Liver (tissue), 3 donors: ENCODE results near the gene FOXF2.

Source experiments
- FOXA1 ChIP-seq: IDR thresholded peaks from 2 replicates; pipeline ENCODE4 v1.6.1; 2016; ENCODE audit warnings: antibody characterized with exemption
- GABPA ChIP-seq, 2 donors: IDR thresholded peaks in 1 of 2; conservative IDR thresholded peaks in 1 of 2; 2 replicates each; pipeline ENCODE4 v1.6.1; 2016; ENCODE audit warnings: antibody characterized with exemption in 2 of 2, mild to moderate bottlenecking in 1 of 2, moderate library complexity in 1 of 2
- HNF4A ChIP-seq, 2 donors: conservative IDR thresholded peaks; 2 replicates each; pipeline ENCODE4 v1.6.1; 2016; ENCODE audit warnings: antibody characterized with exemption in 2 of 2, mild to moderate bottlenecking in 2 of 2
- HNF4G ChIP-seq: IDR thresholded peaks from 2 replicates; pipeline ENCODE4 v1.6.1; 2016; ENCODE audit warnings: antibody characterized with exemption
- JUND ChIP-seq, 2 donors: IDR thresholded peaks; 2 replicates each; pipeline ENCODE4 v1.6.1; 2016; ENCODE audit warnings: antibody characterized with exemption in 2 of 2
- RAD21 ChIP-seq, 2 donors: IDR thresholded peaks; 2 replicates each; pipeline ENCODE4 v1.6.1; 2016; ENCODE audit warnings: antibody characterized with exemption in 2 of 2, mild to moderate bottlenecking in 2 of 2
- RXRA ChIP-seq, 2 donors: IDR thresholded peaks; 2 replicates each; pipeline ENCODE4 v1.6.1; 2017 to 2018; ENCODE audit warnings: antibody characterized with exemption in 2 of 2, mild to moderate bottlenecking in 1 of 2
- SP1 ChIP-seq: IDR thresholded peaks from 2 replicates; pipeline ENCODE4 v1.6.1; 2018; ENCODE audit warnings: antibody characterized with exemption, mild to moderate bottlenecking
- TF ChIP-seq, protein P1 (sequence below): fragments of 150-350 bp; IDR thresholded peaks from 2 replicates; pipeline ENCODE4 v1.5.1; 2017; ENCODE audit warnings: improper control_type of control experiment, low read depth, low read length; ENCODE audit not compliant: missing input control
- TF ChIP-seq, protein P2 (sequence below): IDR thresholded peaks from 2 replicates; pipeline ENCODE4 v1.6.1; 2016; ENCODE audit warnings: antibody characterized with exemption
- TF ChIP-seq, protein P3 (sequence below): IDR thresholded peaks from 2 replicates; pipeline ENCODE4 v1.6.1; 2016; ENCODE audit warnings: antibody characterized with exemption
- TF ChIP-seq, protein P4 (sequence below): IDR thresholded peaks from 2 replicates; pipeline ENCODE4 v1.6.1; 2016; ENCODE audit warnings: antibody characterized with exemption
- donor health status: healthy.
- donor health status: healthy.

DNA sequence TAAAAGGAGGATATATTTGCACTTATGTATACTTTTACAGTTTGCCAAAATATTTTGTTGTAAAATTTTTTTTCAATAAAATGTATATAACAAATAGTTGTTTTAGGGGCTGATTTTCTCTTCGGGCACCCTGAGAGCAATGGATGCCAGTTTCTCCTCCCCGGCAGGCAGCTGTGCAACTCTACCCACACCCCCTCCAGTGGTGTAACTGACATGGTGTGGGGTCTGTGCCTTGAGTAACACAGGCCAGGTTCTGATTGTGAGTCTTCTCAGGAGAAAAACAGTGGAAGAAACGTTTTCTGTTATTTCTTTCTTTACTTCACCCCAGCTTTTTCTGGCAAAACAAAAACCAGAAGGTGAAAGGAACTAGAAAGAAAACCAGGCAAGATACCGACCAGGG is 6.1 kb downstream of the FOXF2 start:
- TF ChIP-seq, protein P1, sequence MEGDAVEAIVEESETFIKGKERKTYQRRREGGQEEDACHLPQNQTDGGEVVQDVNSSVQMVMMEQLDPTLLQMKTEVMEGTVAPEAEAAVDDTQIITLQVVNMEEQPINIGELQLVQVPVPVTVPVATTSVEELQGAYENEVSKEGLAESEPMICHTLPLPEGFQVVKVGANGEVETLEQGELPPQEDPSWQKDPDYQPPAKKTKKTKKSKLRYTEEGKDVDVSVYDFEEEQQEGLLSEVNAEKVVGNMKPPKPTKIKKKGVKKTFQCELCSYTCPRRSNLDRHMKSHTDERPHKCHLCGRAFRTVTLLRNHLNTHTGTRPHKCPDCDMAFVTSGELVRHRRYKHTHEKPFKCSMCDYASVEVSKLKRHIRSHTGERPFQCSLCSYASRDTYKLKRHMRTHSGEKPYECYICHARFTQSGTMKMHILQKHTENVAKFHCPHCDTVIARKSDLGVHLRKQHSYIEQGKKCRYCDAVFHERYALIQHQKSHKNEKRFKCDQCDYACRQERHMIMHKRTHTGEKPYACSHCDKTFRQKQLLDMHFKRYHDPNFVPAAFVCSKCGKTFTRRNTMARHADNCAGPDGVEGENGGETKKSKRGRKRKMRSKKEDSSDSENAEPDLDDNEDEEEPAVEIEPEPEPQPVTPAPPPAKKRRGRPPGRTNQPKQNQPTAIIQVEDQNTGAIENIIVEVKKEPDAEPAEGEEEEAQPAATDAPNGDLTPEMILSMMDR: no peak
- TF ChIP-seq HNF4A (conservative IDR thresholded peaks at IDR 0.05) (no peak), FOXA1 (no peak), RAD21 (IDR thresholded peaks at IDR 0.05) (no peak), HNF4G (no peak), SP1 (no peak), RXRA (IDR thresholded peaks at IDR 0.05) (no peak), GABPA (IDR thresholded peaks at IDR 0.05 in 1 of 2, conservative IDR thresholded peaks at IDR 0.05 in 1 of 2) (no peak), JUND (IDR thresholded peaks at IDR 0.05) (no peak)
- TF ChIP-seq, protein P2, sequence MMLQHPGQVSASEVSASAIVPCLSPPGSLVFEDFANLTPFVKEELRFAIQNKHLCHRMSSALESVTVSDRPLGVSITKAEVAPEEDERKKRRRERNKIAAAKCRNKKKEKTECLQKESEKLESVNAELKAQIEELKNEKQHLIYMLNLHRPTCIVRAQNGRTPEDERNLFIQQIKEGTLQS: no peak
- TF ChIP-seq, protein P3, sequence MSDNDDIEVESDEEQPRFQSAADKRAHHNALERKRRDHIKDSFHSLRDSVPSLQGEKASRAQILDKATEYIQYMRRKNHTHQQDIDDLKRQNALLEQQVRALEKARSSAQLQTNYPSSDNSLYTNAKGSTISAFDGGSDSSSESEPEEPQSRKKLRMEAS: no peak
- TF ChIP-seq, protein P4, sequence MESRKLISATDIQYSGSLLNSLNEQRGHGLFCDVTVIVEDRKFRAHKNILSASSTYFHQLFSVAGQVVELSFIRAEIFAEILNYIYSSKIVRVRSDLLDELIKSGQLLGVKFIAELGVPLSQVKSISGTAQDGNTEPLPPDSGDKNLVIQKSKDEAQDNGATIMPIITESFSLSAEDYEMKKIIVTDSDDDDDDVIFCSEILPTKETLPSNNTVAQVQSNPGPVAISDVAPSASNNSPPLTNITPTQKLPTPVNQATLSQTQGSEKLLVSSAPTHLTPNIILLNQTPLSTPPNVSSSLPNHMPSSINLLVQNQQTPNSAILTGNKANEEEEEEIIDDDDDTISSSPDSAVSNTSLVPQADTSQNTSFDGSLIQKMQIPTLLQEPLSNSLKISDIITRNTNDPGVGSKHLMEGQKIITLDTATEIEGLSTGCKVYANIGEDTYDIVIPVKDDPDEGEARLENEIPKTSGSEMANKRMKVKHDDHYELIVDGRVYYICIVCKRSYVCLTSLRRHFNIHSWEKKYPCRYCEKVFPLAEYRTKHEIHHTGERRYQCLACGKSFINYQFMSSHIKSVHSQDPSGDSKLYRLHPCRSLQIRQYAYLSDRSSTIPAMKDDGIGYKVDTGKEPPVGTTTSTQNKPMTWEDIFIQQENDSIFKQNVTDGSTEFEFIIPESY: no peak
